T-helper 1 cell (primary cell): ENCODE measurements around the gene MSANTD7.
"Not testable (repeated sequence)": the region's sequence is repeated elsewhere in the genome, so short reads cannot be mapped to it uniquely, and the experiment has no call there.

Experiments used
- DNase-seq, 5 donors: peaks; one replicate each; pipeline ENCODE4 v3.0.0-alpha.2; 2012 to 2020

The MSANTD7 gene

DNA sequence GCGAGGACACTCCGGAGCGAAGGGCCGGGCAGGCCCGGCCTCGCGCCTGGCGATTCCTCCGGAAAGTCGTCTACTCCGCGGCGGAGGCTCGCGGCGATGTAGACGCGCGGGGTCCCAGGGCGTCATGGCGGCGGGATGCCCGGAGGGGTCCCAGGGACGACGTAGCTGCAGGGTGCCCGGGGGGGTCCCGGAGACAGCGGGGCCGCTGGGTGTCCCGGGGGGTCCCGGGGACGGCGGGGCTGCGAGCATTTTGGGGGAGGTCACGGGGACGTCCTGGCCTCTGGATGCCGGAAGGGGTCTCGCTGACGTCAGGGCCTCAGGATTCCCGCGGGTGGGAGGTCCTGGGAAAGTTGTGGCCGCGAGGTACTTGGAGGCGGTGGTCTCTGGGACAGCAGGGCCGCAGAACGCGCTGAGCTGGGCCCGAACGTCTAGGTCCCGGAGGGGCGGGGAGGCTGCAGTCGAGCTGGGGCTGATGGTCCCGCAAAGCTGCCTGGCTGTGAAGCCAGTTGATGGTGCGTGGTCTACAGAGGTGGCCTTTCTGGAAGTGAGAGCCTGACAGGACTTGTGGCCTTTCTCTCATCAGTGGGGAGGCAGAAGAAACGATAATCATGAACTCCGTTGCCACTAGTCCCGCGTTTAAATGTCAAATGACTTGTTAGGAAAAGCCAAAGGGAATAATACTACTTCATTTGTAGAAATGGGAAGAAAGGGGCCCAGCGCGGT is 637 bp downstream of the MSANTD7 start:
- DNase-seq, result peak in 4 of 5 donors; percentile 6 to 22 (median 17)

GRCh38 chr10:14839305-14839695 is 1.2 kb downstream of the MSANTD7 start:
- no peak for DNase-seq

GRCh38 chr10:14840178-14840577 is 2.1 kb downstream of the MSANTD7 start:
- DNase-seq, result no peak

DNA sequence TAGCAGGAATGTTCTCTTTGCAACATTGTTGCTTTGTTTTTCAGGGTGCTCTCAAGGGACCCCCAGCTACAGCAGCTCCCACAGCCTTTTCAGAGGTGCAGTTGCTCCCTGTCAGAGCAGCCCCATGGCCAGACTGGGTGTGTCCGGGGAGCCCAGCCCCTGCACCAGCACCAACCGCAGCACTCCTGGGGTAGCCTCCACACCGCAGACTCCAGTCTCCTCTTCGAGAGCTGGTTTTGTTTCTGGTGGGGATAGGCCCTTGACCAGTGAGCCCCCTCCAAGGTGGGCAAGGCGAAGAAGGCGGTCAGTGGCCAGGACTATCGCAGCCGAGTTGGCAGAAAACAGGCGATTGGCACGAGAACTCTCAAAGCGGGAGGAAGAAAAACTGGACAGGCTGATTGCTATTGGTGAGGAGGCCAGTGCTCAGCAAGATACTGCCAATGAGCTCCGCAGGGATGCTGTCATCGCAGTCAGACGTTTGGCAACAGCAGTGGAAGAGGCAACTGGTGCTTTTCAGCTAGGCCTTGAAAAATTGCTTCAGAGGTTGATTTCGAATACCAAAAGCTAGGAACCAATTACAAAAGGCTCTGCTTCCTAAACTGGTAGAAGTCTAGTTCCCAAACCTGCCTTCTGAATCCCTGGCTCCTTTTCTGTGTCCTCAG is 5.4 kb downstream of the MSANTD7 start:
- no peak for DNase-seq

GRCh38 chr10:14844948-14845347 is 6.8 kb downstream of the MSANTD7 start:
- DNase-seq, result no peak

DNA sequence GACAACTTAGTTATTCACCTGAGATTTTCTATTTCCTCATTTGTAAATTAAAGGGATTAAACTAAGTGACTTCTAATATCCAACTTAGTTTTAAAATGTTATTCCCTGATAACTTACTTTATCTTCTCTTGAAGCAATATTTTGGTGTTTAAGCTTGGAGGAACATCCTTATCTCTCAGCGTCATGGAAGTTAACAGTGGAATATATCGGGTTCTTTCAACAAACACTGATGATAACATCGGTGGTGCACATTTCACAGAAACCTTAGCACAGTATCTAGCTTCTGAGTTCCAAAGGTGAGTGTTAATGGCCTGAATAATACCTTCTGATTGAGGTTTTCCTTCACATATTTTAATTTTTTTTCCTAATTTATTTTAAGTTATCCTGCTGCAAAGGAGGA is 14.1 kb downstream of the MSANTD7 start:
- no peak for DNase-seq

- DNase-seq, result no peak
Measured at GRCh38 chr10:14855453-14855852, 17.3 kb downstream of the MSANTD7 start.

DNA sequence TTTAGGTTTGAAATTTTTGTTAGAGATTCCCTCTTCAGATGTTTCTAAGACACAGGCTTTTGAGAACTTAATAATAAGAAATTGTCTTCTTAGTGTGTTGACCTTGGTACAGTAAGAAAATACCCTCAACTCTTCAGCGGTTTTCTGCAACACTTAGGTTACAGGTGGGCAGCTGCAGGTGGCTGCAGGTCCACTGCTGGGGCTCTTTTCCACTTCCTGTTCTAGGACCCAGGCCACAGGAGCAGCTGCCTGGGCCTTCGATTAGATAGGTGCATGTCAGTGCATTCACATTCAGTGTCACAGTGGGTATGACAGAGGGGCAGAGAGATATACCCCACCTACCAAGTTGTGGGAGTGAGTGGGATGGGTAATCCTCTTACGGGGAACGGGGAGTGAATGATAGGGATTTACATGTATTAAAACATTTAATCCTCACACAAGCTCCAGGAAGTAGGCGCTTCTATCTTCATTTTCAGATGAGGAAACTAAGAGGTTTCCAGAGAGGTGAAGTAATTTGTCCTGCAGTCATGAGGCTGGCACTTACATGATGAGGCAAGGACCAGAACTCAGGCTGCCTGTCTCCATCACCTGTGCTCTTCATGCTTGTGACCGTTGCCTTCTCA is 20.3 kb downstream of the MSANTD7 start:
- DNase-seq, result no peak

- no peak for DNase-seq
Measured at GRCh38 chr10:14859043-14859442, 20.9 kb downstream of the MSANTD7 start.

DNA sequence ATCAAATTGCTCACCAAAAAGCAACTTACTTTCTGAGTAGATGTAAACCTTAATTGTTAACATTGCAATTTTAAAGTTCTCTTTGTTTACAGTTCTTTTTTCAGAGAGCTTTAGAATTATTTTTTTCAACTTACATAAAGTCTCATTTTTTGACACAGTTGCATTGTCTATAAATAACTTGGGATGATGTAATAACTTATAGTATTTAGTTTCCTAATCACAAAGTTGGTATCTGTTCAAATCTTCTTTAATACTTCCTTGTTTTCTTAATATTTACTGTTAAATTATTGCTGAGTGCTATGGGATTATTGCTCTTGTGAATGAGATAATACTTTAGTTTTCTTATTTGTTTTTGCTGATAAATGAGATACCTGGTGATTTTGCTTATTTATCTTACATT is 21.7 kb downstream of the MSANTD7 start:
- no peak for DNase-seq

- DNase-seq, result no peak
Measured at GRCh38 chr10:14860791-14861190, 22.7 kb downstream of the MSANTD7 start.

DNA sequence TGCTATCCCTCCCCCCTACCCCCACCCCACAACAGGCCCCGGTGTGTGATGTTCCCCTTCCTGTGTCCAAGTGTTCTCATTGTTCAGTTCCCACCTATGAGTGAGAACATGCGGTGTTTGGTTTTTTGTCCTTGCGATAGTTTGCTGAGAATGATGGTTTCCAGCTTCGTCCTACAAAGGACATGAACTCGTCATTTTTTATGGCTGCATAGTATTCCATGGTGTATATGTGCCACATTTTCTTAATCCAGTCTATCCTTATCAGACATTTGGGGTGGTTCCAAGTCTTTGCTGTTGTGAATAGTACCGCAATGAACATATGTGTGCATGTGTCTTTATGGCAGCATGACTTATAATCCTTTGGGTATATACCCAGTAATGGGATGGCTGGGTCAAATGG is 26.4 kb downstream of the MSANTD7 start:
- DNase-seq, result not testable (repeated sequence)

- DNase-seq, result not testable (repeated sequence)
Measured at GRCh38 chr10:14864871-14865270, 26.8 kb downstream of the MSANTD7 start.

DNA sequence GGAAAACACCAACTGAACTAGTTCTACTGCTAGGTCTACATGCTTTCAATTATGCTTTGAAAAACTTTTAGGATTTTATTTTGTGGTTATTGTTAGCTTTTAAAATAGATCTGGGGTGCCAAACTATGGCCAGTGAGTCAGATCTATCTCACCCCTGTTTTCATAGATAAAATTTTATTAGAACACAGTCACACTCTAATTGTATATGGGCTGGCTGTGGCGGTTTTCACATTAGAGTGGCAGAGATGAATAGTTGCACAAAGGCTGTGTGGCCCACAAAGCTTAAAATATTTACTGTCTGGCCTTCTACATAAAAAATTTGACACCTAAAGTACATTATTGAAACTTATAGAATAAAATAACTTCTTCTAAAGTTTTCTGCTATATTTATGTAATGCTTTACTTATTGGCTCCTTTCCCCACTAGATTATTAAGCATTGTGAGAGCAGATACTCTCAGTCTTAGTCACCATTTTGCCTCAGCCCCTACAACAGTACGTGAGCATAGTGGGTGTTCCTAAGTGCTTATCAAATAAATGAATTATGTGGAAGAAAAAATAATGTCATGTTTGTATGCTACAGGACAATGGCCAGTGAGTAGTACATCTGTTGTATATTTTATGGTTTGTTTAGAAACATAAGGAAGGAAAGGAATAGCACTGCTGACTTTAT is 35.1 kb downstream of the MSANTD7 start:
- DNase-seq, result no peak

DNA sequence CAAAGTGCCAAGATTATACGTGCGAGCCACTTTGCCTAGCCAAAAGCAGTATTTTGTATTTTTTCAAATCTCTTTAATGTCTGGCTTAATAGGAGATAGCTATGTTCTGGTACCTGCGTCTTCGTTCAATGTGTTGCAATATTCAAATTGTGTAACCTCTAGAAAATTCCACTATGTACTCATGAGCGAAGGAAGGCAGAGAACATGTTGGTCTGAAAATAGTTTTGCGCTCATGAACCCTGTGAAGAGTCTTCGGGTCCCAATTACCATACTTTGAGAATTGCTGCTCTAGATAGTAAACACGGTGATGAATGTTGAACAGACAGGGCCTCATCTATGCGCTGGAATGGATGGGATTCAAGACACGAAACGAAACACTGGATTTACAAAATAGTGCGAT is 37.8 kb downstream of the MSANTD7 start:
- no peak for DNase-seq

- DNase-seq, result no peak
Measured at GRCh38 chr10:14876764-14877163, 38.7 kb downstream of the MSANTD7 start.

DNA sequence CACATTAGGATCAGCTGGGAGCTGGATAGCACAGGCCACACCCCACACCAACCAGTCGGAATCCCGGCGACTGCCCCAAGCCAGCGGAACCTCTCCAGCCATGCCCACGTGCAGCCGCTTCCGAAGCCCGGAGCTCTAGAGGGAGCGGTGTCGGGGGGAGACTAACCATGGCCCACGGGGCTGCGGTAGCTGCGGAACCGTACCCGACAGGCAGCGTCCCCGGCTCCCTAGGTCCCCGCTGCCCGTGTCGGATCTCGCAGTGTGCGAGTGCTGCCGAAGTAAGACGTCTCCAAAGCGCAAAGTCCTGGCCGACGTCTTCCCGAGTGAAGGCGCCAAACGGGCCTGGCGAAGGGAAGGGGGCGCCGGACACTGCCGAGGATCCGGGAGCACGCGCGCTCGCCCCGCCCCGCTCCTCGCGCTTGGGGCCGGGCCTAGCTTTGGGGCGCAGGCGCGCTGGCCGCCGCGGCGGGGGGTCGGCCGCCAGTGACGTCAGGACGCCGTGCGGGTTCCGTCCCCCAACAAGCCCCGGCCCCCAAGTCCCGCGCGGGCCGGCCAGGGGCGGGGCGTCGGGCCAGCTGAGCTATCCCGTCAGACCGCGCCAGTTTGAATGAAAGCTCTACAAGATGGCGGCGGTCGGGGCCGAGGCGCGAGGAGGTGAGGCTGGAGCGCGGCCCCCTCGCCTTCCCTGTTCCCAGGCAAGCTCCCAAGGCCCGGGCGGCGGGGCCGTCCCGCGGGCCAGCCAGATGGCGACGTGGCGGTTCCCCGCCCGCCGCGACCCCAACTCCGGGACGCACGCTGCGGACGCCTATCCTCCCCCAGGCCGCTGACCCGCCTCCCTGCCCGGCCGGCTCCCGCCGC is 40.4 kb downstream of the MSANTD7 start, which contains the start of gene SUV39H2:
Gene SUV39H2 (plus strand): TSS at position 601 of the 858 bp plus-strand sequence. CDS start 23 bp downstream, at position 624.
- peak; percentile 79 to 96 (median 85) for DNase-seq

DNA sequence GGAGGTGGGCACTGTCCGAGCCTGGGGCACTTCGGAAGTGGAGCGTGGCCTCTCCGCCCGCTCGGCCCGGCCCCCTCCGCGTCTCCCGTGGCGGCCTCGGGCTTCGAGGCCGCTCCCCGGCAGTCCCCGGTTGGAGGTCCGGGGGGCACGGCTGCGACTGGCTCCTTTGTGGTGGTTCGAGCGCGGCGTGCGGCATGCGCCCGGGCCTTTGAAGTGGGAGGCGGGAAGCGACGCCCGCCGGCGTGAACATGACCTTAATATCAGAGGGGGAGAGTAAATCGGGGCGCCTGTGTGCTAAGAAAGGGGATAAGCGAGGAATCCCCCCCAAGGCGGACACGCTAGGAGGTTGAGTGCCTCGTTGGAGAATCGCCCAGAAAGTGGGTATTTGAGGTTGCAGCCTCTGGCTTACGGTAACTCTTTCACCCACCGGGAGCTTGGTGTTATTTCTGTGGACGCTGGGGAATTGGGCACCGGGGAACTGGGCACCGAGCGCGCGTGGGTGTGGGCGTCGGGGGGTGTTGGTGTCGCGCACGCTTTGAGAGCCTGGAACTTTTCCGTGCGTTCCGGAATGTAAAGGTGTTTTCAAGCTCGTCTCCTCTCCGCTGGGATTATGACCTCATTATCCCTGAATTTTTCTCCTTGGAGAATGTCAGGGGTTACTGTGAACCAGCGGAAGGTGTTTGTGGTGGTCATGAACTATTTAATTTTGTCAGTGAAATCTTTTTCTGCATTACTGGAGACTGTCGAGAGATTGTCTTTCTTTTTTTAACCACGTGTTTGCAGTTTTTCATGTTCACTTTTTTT is 41.2 kb downstream of the MSANTD7 start:
- peak; percentile 11 to 23 (median 19) for DNase-seq

DNA sequence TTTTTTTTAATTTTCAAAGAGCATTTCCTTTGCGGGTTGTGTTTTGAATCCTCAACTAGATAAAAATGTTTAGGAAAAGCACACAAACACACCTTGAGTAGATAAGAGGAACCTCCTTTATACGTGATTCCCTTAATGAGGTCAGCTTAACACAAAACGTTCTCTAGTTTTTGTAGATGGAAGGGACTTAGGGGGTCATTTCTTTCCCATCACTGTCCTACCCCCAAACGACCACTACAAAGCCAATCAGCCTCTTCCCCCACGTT is 41.8 kb downstream of the MSANTD7 start:
- DNase-seq, result no peak

- DNase-seq, result no peak
Measured at GRCh38 chr10:14880229-14880628, 42.1 kb downstream of the MSANTD7 start.

- DNase-seq, result peak in 1 of 5 donors; percentile 32
Measured at GRCh38 chr10:14884082-14884481, 46.0 kb downstream of the MSANTD7 start.
